HG02623 (cell line): Measurements from ENCODE around the gene SPTBN4.
"Not testable (repeated sequence)": the region's sequence is repeated elsewhere in the genome, so short reads cannot be mapped to it uniquely, and the experiment has no call there.

ENCODE experiments used
- ATAC-seq: cut with Tn5 transposase; IDR thresholded peaks from one replicate; pipeline ENCODE4 v1.9.1; 2021; ENCODE audit warnings: moderate library complexity; ENCODE audit not compliant: unreplicated experiment

SPTBN4 gene

GRCh38 chr19:40584007-40584406 is 117.2 kb downstream of the SPTBN4 start:
- ATAC-seq = no peak

GRCh38 chr19:40585241-40585981 is 118.6 kb downstream of the SPTBN4 start:
- no peak for ATAC-seq

- no peak for ATAC-seq
Observed at GRCh38 chr19:40585982-40586422, 119.2 kb downstream of the SPTBN4 start.

GRCh38 chr19:40586611-40587010 is 119.8 kb downstream of the SPTBN4 start:
- ATAC-seq = no peak

GRCh38 chr19:40588110-40588854 is 121.5 kb downstream of the SPTBN4 start:
- ATAC-seq = no peak

- no peak for ATAC-seq
Observed at GRCh38 chr19:40588926-40589569, 122.2 kb downstream of the SPTBN4 start.

- ATAC-seq = no peak
Observed at GRCh38 chr19:40589591-40590429, 123.0 kb downstream of the SPTBN4 start.

- ATAC-seq = no peak
Observed at GRCh38 chr19:40590464-40591265, 123.9 kb downstream of the SPTBN4 start.

- ATAC-seq = not testable (repeated sequence)
Observed at GRCh38 chr19:40591724-40592123, 124.9 kb downstream of the SPTBN4 start.

GRCh38 chr19:40592170-40592569 is 125.4 kb downstream of the SPTBN4 start:
- ATAC-seq = no peak

- ATAC-seq = no peak
Observed at GRCh38 chr19:40594255-40594654, 127.5 kb downstream of the SPTBN4 start.

- ATAC-seq = no peak
Observed at GRCh38 chr19:40594657-40595091, 127.9 kb downstream of the SPTBN4 start.

- no peak for ATAC-seq
Observed at GRCh38 chr19:40596608-40597328, 130.0 kb downstream of the SPTBN4 start.

GRCh38 chr19:40597329-40597838 is 130.6 kb downstream of the SPTBN4 start:
- no peak for ATAC-seq

GRCh38 chr19:40598121-40598917 is 131.5 kb downstream of the SPTBN4 start:
- no peak for ATAC-seq

- ATAC-seq = no peak
Observed at GRCh38 chr19:40598918-40599307, 132.1 kb downstream of the SPTBN4 start.

- no peak for ATAC-seq
Observed at GRCh38 chr19:40599331-40599901, 132.6 kb downstream of the SPTBN4 start.
